Measurements from ENCODE around the gene OR52K2.

Gene OR52K2

DNA sequence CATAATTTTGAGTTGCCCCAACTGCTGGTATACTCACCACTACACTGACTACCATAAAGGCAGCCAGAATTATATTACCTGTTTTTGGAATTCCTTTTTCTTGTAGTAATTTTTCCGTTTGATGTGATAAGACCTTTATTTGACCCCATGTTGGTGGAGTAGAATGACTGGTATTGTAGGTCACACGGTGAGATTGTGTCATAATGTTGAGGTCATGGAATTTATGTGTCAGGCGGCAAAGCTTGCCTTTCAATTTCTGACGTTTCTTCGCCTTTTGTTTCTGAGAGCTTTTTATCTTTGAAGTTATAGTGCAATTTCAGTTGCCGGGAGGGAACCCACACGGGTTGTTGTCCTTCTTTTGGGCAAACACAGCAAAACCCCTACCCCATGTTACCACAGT lies 46.4 kb downstream of the OR52K2 start:
- no peak overlapping the region for H3K27ac ChIP-seq
- TF ChIP-seq, protein P1, sequence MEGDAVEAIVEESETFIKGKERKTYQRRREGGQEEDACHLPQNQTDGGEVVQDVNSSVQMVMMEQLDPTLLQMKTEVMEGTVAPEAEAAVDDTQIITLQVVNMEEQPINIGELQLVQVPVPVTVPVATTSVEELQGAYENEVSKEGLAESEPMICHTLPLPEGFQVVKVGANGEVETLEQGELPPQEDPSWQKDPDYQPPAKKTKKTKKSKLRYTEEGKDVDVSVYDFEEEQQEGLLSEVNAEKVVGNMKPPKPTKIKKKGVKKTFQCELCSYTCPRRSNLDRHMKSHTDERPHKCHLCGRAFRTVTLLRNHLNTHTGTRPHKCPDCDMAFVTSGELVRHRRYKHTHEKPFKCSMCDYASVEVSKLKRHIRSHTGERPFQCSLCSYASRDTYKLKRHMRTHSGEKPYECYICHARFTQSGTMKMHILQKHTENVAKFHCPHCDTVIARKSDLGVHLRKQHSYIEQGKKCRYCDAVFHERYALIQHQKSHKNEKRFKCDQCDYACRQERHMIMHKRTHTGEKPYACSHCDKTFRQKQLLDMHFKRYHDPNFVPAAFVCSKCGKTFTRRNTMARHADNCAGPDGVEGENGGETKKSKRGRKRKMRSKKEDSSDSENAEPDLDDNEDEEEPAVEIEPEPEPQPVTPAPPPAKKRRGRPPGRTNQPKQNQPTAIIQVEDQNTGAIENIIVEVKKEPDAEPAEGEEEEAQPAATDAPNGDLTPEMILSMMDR (IDR thresholded peaks at IDR 0.05), result no peak
- TF ChIP-seq ZFX (IDR thresholded peaks at IDR 0.05; ENCODE audit: borderline replicate concordance), result no peak

DNA sequence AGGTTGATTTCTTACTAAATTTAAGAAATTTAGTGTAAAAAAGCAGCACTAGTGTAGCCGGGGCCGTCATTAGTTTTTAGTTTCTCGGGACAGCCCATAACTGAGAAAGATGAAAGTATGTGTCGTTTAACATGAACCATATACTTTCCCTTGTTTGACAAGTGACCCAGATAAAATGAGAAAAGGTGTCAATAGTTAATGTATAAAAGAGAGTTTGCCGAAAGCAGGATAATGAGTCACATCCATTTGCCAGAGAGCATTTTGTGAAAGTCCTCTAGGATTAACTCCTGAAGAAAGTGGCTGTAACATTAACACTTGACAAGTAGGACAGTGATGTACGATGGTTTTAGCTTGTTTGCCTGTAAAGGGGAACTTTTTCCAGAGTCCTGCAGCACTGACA lies 46.9 kb downstream of the OR52K2 start:
- TF ChIP-seq ZFX (IDR thresholded peaks at IDR 0.05; ENCODE audit: borderline replicate concordance), result no peak
- TF ChIP-seq, protein P1 (IDR thresholded peaks at IDR 0.05), result no peak

DNA sequence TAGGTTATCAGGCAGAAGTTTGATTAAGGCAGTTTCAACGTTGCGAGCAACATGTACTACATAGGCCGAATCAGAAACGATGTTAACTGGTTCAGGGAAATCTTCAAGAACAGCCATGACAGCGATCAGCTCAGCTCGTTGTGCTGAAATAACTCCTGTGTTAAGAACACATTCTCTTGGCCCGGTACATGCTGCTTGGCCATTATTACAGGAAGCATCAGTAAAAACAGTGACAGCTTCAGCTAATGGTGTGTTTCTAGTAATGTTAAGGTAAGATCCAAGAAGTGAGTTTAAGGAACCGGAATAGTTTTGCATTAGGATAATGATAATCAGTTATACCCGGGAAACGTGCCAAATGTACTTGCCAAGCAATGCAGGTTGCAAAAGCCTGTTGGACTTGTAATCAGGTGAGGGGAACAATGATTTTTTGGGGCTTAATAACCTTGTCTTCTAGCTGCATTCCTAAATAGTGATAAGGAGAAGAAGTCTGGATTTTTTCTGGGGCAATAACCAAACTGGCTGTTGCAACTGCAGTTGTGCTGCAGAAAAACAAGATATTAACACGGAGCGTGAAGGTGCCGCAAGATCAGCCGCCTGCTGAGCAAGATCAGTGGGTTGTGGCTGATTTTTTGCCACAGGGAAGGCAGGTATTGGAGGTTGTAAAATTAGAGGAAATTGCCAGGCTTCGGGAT lies 47.6 kb downstream of the OR52K2 start:
- TF ChIP-seq, protein P1 (IDR thresholded peaks at IDR 0.05), result no peak
- TF ChIP-seq ZFX (IDR thresholded peaks at IDR 0.05; ENCODE audit: borderline replicate concordance), result no peak
- no peak overlapping the region for H3K27ac ChIP-seq

More for the DNA sequence above, 46.9 kb downstream of the OR52K2 start:
- no peak overlapping the region for H3K27ac ChIP-seq
